SU-DHL-6 (cell line): Measurements from ENCODE around the gene DUOXA1.

Source experiments
- H2AFZ ChIP-seq: fragments of 200-600 bp; sonication (generic); 2 replicates; pipeline ENCODE4 v1.6.1; 2014; ENCODE audit warnings: low read depth, mild to moderate bottlenecking, moderate library complexity, mixed read lengths, antibody characterized with exemption, low read length; ENCODE audit not compliant: severe bottlenecking
- H3F3A ChIP-seq: fragments of 200-600 bp; shearing (Covaris generic); 2 replicates; pipeline ENCODE4 v1.6.0; 2016; ENCODE audit warnings: antibody characterized with exemption, mild to moderate bottlenecking; ENCODE audit not compliant: insufficient read depth
- H3K27ac ChIP-seq: fragments of 200-600 bp; sonication (generic); 2 replicates; pipeline ENCODE4 v1.5.1; 2016; ENCODE audit warnings: low read depth, mild to moderate bottlenecking, low read length, moderate library complexity, mixed read lengths
- H3K27me3 ChIP-seq: fragments of 200-600 bp; sonication (generic), shearing (Covaris generic); 2 replicates; pipeline ENCODE4 v1.6.0; 2014; ENCODE audit warnings: mild to moderate bottlenecking, low read length
- H3K36me3 ChIP-seq: fragments of 200-600 bp; sonication (generic); 2 replicates; pipeline ENCODE4 v1.6.1; 2014; ENCODE audit warnings: mild to moderate bottlenecking, low read length, mixed read lengths
- H3K4me2 ChIP-seq: fragments of 300-600, 200-600 bp; shearing (Covaris generic), sonication (generic); 2 replicates; pipeline ENCODE4 v1.6.0; 2014; ENCODE audit warnings: low read length, low read depth, mild to moderate bottlenecking; ENCODE audit not compliant: poor library complexity, severe bottlenecking
- H3K4me3 ChIP-seq: fragments of 200-600 bp; sonication (generic); 2 replicates; pipeline ENCODE4 v1.5.1; 2014; ENCODE audit warnings: antibody characterized with exemption, low read length, mild to moderate bottlenecking, mixed read lengths; ENCODE audit not compliant: insufficient read depth, poor library complexity, severe bottlenecking
- H3K79me2 ChIP-seq: fragments of 200-600 bp; sonication (generic); 2 replicates; pipeline ENCODE4 v1.6.1; 2014; ENCODE audit warnings: mild to moderate bottlenecking, low read length, moderate library complexity; ENCODE audit not compliant: insufficient read depth
- H3K9ac ChIP-seq: fragments of 200-600 bp; sonication (generic); 2 replicates; pipeline ENCODE4 v1.7.0; 2014; ENCODE audit warnings: mild to moderate bottlenecking, low read length
- H3K9me2 ChIP-seq: fragments of 200-600 bp; sonication (generic); replicated peaks from 2 replicates; pipeline ENCODE4 v1.6.1; 2014; ENCODE audit warnings: low read length; ENCODE audit not compliant: insufficient read depth
- H3K9me3 ChIP-seq: fragments of 200-600 bp; sonication (generic); 2 replicates; pipeline ENCODE4 v1.6.1; 2014; ENCODE audit warnings: low read length, mixed read lengths; ENCODE audit not compliant: insufficient read depth
- H4K20me1 ChIP-seq: fragments of 200-600 bp; sonication (generic); 2 replicates; pipeline ENCODE4 v1.6.1; 2014; ENCODE audit warnings: low read depth, mild to moderate bottlenecking, antibody characterized with exemption, low read length, moderate library complexity, mixed read lengths
- EZH2phosphoT487 ChIP-seq: fragments of 200-600 bp; sonication (generic), shearing (Covaris generic); conservative IDR thresholded peaks from 2 replicates; pipeline ENCODE4 v1.6.1; 2018; ENCODE audit warnings: mild to moderate bottlenecking, antibody characterized with exemption, low read length, moderate library complexity, mixed read lengths
- TF ChIP-seq, protein P1 (sequence below): fragments of 200-600 bp; sonication (generic); IDR thresholded peaks from one replicate; pipeline ENCODE4 v1.5.1; 2017; ENCODE audit warnings: antibody characterized with exemption, mild to moderate bottlenecking, low read length, moderate library complexity; ENCODE audit not compliant: insufficient read depth, poor library complexity, severe bottlenecking

Gene DUOXA1

DNA sequence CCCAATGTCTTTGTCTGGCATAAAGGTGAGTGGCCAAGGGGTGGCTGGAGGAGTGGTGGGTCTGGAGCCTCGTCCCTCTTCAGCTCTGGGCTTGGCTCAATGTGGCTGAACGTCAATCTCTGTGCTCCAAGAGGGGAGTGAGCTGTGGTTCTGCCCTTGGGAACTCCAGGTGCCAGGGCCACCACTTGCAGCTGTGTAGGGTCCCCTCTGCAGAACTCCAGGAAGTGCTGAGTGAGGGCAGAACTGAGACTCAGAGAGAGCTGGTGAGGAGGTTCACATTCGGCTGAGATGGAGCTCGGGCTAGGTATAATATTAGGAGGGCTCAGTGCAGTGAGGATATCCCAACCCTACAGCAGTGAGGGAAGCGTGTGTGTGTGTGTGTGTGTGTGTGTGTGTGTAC is 11.7 kb upstream of the DUOXA1 start:
- Histone ChIP-seq H3K36me3 (no peaks in the 10 kb centered on the region), H2AFZ (no peak overlapping the region), H3K4me3 (no peak overlapping the region), H3F3A (no peaks in the 10 kb centered on the region), H3K9me3 (no peaks in the 10 kb centered on the region), H3K27me3 (no peaks in the 10 kb centered on the region), H3K4me2 (no peak overlapping the region), H3K27ac (no peak overlapping the region), H3K9me2 (no peaks in the 10 kb centered on the region), H3K9ac (no peak overlapping the region), H4K20me1 (no peaks in the 10 kb centered on the region), H3K79me2 (no peaks in the 10 kb centered on the region)
- TF ChIP-seq EZH2phosphoT487: no peak
- TF ChIP-seq, protein P1, sequence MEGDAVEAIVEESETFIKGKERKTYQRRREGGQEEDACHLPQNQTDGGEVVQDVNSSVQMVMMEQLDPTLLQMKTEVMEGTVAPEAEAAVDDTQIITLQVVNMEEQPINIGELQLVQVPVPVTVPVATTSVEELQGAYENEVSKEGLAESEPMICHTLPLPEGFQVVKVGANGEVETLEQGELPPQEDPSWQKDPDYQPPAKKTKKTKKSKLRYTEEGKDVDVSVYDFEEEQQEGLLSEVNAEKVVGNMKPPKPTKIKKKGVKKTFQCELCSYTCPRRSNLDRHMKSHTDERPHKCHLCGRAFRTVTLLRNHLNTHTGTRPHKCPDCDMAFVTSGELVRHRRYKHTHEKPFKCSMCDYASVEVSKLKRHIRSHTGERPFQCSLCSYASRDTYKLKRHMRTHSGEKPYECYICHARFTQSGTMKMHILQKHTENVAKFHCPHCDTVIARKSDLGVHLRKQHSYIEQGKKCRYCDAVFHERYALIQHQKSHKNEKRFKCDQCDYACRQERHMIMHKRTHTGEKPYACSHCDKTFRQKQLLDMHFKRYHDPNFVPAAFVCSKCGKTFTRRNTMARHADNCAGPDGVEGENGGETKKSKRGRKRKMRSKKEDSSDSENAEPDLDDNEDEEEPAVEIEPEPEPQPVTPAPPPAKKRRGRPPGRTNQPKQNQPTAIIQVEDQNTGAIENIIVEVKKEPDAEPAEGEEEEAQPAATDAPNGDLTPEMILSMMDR: no peak

DNA sequence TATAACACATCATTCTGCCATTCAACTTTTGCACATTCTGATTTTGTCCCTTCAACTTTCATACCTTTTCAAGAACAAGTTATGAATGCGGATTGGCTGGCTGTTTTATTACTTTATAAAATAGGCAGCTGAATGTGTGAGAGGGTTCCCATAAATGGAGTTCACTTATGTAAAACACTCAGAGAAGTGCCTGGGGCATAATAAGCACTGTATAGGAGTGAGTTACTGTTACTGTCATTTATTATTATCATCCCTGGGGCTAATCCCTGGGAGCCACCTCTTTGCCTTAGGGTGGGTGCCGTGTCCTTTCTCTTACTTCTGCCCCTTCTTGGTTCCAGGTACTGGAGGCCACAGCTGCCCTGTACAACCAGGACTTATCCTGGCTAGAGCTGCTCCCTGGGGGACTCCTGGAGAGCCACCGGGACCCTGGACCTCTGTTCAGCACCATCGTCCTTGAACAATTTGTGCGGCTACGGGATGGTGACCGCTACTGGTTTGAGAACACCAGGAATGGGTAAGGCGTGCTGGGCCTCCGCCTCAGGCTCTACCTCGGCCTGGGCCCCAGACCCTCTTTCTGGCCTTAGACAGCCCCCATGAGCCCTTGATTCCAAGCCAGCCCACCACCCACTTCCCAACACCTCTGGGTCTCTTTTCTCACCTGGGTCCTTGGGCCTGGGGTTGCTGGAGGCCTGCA is 11.0 kb upstream of the DUOXA1 start:
- TF ChIP-seq, protein P1: no peak
- H3F3A ChIP-seq: no peaks in the 10 kb centered on the region
- H3K4me2 ChIP-seq: no peak overlapping the region
- H3K4me3 ChIP-seq: no peak overlapping the region
- H3K36me3 ChIP-seq: no peaks in the 10 kb centered on the region
- H3K27me3 ChIP-seq: no peaks in the 10 kb centered on the region
- H3K9ac ChIP-seq: no peak overlapping the region
- no peaks in the 10 kb centered on the region for H3K9me3 ChIP-seq
- H3K9me2 ChIP-seq: no peaks in the 10 kb centered on the region
- no peak overlapping the region for H2AFZ ChIP-seq
- H4K20me1 ChIP-seq: no peaks in the 10 kb centered on the region
- H3K79me2 ChIP-seq: no peaks in the 10 kb centered on the region
- no peak overlapping the region for H3K27ac ChIP-seq

DNA sequence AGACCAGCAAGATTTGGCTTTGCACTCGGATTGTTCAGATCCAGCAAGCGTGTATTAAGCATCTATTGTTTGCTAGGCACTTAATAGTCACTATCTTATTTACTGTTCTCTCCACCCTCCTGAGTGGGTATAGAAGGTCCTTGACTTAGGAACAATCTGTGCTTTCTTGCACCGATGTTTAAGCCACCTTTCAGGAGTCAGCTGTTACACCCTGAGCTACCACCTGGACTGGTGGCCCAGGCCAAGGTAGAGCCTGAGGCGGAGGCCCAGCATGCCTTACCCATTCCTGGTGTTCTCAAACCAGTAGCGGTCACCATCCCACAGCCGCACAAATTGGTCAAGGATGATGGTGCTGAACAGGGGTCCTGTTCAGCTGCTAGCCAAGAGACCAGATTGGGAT is 10.1 kb upstream of the DUOXA1 start:
- no peak for TF ChIP-seq EZH2phosphoT487
- TF ChIP-seq, protein P1: no peak
- Histone ChIP-seq H2AFZ (no peak overlapping the region), H3K4me3 (no peak overlapping the region), H3K27me3 (no peaks in the 10 kb centered on the region), H3K9me2 (no peaks in the 10 kb centered on the region), H3K4me2 (no peak overlapping the region), H4K20me1 (no peaks in the 10 kb centered on the region), H3F3A (no peaks in the 10 kb centered on the region), H3K27ac (no peak overlapping the region), H3K79me2 (no peaks in the 10 kb centered on the region), H3K9me3 (no peaks in the 10 kb centered on the region), H3K36me3 (no peaks in the 10 kb centered on the region), H3K9ac (no peak overlapping the region)
